Transverse colon (tissue), 4 donors: ENCODE results near the gene STAG1.

Experiments used
- POLR2A ChIP-seq: fragments of 450-650 bp; IDR thresholded peaks from one replicate; pipeline ENCODE4 v1.6.1; 2016; ENCODE audit warnings: antibody characterized with exemption, mild to moderate bottlenecking, moderate library complexity
- POLR2AphosphoS5 ChIP-seq, 3 donors: sonication (generic); formaldehyde crosslinking; IDR thresholded peaks; one replicate each; pipeline ENCODE4 v1.6.1; 2016; ENCODE audit warnings: antibody characterized with exemption in 3 of 3
- TF ChIP-seq, protein P1 (sequence below), 5 experiments: fragments of 200-600 bp in 3 of 5; fragments of 450-650 bp in 2 of 5; sonication (generic) in 3 of 5; IDR thresholded peaks; 1 replicate in 2 of 5; 2 replicates in 3 of 5; pipeline ENCODE4 v1.5.1; 2016 to 2017; ENCODE audit warnings: antibody characterized with exemption in 5 of 5, inconsistent platforms in 3 of 5, mild to moderate bottlenecking in 2 of 5, moderate library complexity in 1 of 5

DNA sequence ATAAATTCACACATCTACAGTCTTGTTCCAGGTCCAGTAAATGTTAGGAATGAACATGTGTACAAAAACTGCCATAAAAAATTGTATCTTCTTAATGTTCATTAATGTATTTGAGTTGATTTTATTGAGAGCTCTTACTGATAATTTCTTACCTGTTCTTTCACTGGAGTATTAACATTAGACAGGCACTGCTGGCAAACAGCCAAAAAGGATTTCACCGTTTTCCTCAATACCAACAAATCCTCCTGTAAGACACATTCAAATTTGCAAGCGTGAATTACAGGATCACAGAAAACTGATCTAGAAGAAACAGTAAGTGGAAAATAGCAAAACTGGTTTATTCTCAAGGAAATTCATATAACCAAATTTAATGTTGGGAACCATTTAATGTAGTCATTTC, 374.7 kb downstream of the STAG1 start:
- TF ChIP-seq, protein P1, sequence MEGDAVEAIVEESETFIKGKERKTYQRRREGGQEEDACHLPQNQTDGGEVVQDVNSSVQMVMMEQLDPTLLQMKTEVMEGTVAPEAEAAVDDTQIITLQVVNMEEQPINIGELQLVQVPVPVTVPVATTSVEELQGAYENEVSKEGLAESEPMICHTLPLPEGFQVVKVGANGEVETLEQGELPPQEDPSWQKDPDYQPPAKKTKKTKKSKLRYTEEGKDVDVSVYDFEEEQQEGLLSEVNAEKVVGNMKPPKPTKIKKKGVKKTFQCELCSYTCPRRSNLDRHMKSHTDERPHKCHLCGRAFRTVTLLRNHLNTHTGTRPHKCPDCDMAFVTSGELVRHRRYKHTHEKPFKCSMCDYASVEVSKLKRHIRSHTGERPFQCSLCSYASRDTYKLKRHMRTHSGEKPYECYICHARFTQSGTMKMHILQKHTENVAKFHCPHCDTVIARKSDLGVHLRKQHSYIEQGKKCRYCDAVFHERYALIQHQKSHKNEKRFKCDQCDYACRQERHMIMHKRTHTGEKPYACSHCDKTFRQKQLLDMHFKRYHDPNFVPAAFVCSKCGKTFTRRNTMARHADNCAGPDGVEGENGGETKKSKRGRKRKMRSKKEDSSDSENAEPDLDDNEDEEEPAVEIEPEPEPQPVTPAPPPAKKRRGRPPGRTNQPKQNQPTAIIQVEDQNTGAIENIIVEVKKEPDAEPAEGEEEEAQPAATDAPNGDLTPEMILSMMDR (IDR thresholded peaks at IDR 0.05): no peak
- TF ChIP-seq POLR2A (no peak), POLR2AphosphoS5 (IDR thresholded peaks at IDR 0.05) (no peak)
